ENCODE measurements around the gene CLEC5A. TPM values are rescaled to one million over a fixed set of nuclear protein-coding genes. Genes with fewer than 3 reads are reported as not detected.
"Not testable (repeated sequence)": the region's sequence is repeated elsewhere in the genome, so short reads cannot be mapped to it uniquely, and the experiment has no call there.

The CLEC5A gene
- polyA plus RNA-seq (2013): 0.07 TPM

DNA sequence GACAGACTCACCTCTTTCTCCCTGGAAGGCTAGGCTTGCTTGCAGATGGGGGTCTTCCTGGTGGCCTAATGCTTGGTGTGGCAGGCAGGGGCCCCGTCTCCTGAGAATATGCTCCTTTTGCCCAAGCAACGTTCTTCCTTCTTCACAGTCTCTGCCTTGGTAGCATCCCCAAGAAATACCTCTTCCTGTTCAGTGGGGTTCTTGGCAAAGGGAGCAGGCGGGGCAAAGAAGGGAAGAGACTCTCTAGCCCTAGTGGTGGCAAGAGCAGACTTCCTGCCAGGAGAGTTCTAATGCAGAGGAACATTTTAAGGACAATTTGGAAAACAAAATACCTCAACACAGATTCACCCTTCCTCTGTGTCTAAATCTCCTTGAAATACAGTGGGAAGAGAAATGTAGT is at the start of gene CLEC5A:
Gene CLEC5A, minus strand, starts transcription at position 179 of the 400 bp plus-strand sequence. CDS start 682 bp downstream, outside the sequence.
- H3K27me3 ChIP-seq (replicated peaks in 2 of 5; ENCODE audit: control insufficient read depth in 4 of 5, insufficient read depth in 5 of 5, low read length in 4 of 5): no peaks in the 10 kb centered on the region
- peaks cover 7 to 46% (median 13%) of the 10 kb centered on the region in 4 experiments for H3K4me1 ChIP-seq (ENCODE audit: control extremely low read depth in 1 of 4, control insufficient read depth in 4 of 4, insufficient read depth in 4 of 4, low read length in 3 of 4)
- H3K27ac ChIP-seq (ENCODE audit: insufficient read depth in 1 of 2, low read depth in 1 of 2, low read length in 2 of 2, poor library complexity in 1 of 2, severe bottlenecking in 2 of 2): no peak within 1 kb of the TSS
- DNase-seq: no peak
- H3K9me3 ChIP-seq (ENCODE audit: control extremely low read depth in 1 of 5, control insufficient read depth in 4 of 5, insufficient read depth in 2 of 5, low read depth in 1 of 5, low read length in 4 of 5): peaks cover 0 to 1% (median 0%) of the 10 kb centered on the region in 5 experiments
- ChIA-PET POLR2A (no interaction called here), CTCF (interaction anchor here (0.7 kb wide), 1 partner anchor 32 kb away, joined by 3 read pairs; no protein-coding TSS in a partner anchor)
- H3K4me3 ChIP-seq (ENCODE audit: control insufficient read depth in 1 of 7, extremely low read depth in 1 of 7, insufficient read depth in 4 of 7, low read depth in 2 of 7, low read length in 6 of 7): peak within 1 kb of the TSS in 1 of 7 experiments; percentile 39
- no peaks in the 10 kb centered on the region for H3K36me3 ChIP-seq (ENCODE audit: control insufficient read depth in 4 of 4, insufficient read depth in 4 of 4, low read length in 3 of 4)
- 60% methylated on average over 1 of the region's 3 CpGs for WGBS (ENCODE audit: insufficient coverage)

DNA sequence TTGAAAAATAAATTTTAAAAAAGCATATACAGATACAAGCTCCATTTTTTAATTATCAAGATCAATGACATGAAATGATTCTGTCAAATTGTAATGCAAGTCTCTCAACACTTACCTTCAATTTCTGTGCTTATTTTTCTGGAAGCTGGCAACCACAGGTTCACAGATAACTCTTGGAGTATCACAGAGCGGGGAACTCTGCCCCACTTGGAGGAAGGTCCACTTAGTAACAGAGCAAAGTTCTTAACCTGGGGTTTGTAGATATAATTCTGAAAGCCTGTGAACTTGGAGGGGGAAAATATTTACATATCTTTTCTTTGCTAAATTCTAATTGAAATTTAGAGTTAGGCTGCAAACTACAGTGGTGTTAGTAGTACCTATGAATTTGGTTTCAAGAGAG is 46.6 kb upstream of the CLEC5A start:
- POLR2A ChIA-PET: no interaction called here
- Histone ChIP-seq H3K36me3 (ENCODE audit: control insufficient read depth in 4 of 4, insufficient read depth in 4 of 4, low read length in 3 of 4) (no peaks in the 10 kb centered on the region), H3K27me3 (replicated peaks in 2 of 5; ENCODE audit: control insufficient read depth in 4 of 5, insufficient read depth in 5 of 5, low read length in 4 of 5) (no peaks in the 10 kb centered on the region), H3K4me1 (ENCODE audit: control extremely low read depth in 1 of 4, control insufficient read depth in 4 of 4, insufficient read depth in 4 of 4, low read length in 3 of 4) (peaks cover 0 to 24% (median 0%) of the 10 kb centered on the region in 4 experiments), H3K9me3 (ENCODE audit: control extremely low read depth in 1 of 5, control insufficient read depth in 4 of 5, insufficient read depth in 2 of 5, low read depth in 1 of 5, low read length in 4 of 5) (peaks cover 0 to 1% (median 0%) of the 10 kb centered on the region in 5 experiments), H3K27ac (ENCODE audit: insufficient read depth in 1 of 2, low read depth in 1 of 2, low read length in 2 of 2, poor library complexity in 1 of 2, severe bottlenecking in 2 of 2) (no peak overlapping the region), H3K4me3 (ENCODE audit: control insufficient read depth in 1 of 7, extremely low read depth in 1 of 7, insufficient read depth in 4 of 7, low read depth in 2 of 7, low read length in 6 of 7) (no peak overlapping the region)
- WGBS (ENCODE audit: insufficient coverage): no CpG with 5 or more reads among the region's 1 CpG
- CTCF ChIA-PET: interaction anchor here (1.1 to 1.4 kb wide), 2 partner anchors 12 to 16 kb away, joined by 3 read pairs; no protein-coding TSS in a partner anchor
- no peak for DNase-seq

DNA sequence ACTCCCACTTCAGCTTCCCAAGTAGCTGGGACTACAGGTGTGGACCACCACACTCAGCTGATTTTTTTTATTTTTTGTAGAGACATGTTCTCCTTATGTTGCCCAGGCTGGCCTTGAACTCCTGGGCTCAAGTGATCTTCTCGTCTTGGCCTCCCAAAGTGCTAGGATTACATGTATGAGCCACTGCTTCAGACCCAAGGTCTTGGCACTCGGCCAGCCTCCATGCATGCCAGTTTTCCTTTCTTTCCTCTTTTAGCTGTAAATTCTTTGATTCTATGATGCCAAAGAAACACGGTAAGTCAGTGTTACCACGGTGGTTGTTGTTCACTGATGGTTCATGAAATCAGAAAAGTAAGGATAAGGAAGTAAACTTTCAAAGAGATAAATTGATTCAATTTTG is 45.9 kb upstream of the CLEC5A start:
- no peaks in the 10 kb centered on the region for H3K27me3 ChIP-seq (replicated peaks in 2 of 5; ENCODE audit: control insufficient read depth in 4 of 5, insufficient read depth in 5 of 5, low read length in 4 of 5)
- CTCF ChIA-PET: interaction anchor here (1.1 to 1.4 kb wide), 2 partner anchors 12 to 17 kb away, joined by 3 read pairs; no protein-coding TSS in a partner anchor
- no peaks in the 10 kb centered on the region for H3K36me3 ChIP-seq (ENCODE audit: control insufficient read depth in 4 of 4, insufficient read depth in 4 of 4, low read length in 3 of 4)
- WGBS (ENCODE audit: insufficient coverage): 79% methylated on average over 3 of the region's 4 CpGs
- peaks cover 0 to 1% (median 0%) of the 10 kb centered on the region in 5 experiments for H3K9me3 ChIP-seq (ENCODE audit: control extremely low read depth in 1 of 5, control insufficient read depth in 4 of 5, insufficient read depth in 2 of 5, low read depth in 1 of 5, low read length in 4 of 5)
- no peak for DNase-seq
- H3K27ac ChIP-seq (ENCODE audit: insufficient read depth in 1 of 2, low read depth in 1 of 2, low read length in 2 of 2, poor library complexity in 1 of 2, severe bottlenecking in 2 of 2): no peak overlapping the region
- POLR2A ChIA-PET: no interaction called here
- H3K4me1 ChIP-seq (ENCODE audit: control extremely low read depth in 1 of 4, control insufficient read depth in 4 of 4, insufficient read depth in 4 of 4, low read length in 3 of 4): peaks cover 0 to 24% (median 0%) of the 10 kb centered on the region in 4 experiments
- H3K4me3 ChIP-seq (ENCODE audit: control insufficient read depth in 1 of 7, extremely low read depth in 1 of 7, insufficient read depth in 4 of 7, low read depth in 2 of 7, low read length in 6 of 7): no peak overlapping the region

DNA sequence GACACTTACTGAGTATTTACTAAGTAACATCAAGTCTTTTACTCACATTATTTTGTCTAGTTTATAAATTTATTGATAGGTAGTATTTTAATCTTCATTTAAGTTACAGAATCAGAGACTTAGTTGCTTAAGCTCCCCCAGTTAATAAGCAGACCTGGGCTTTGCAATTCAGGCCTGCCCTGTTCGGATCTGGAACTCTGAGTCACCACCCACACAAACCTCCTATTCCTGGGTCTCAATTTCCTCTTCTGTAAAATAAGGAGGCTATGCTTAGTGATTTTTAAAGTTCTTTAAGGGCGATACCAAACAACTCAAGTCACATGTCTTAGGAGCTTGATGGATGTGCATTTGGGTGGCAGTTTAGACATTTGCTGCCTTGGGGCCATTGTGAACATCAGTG is 45.4 kb upstream of the CLEC5A start:
- peaks cover 0 to 1% (median 0%) of the 10 kb centered on the region in 5 experiments for H3K9me3 ChIP-seq (ENCODE audit: control extremely low read depth in 1 of 5, control insufficient read depth in 4 of 5, insufficient read depth in 2 of 5, low read depth in 1 of 5, low read length in 4 of 5)
- peak overlapping the region in 1 of 7 experiments; percentile 2 for H3K4me3 ChIP-seq (ENCODE audit: control insufficient read depth in 1 of 7, extremely low read depth in 1 of 7, insufficient read depth in 4 of 7, low read depth in 2 of 7, low read length in 6 of 7)
- ChIA-PET CTCF (interaction anchor here (0.8 to 1.4 kb wide), 2 partner anchors 13 to 17 kb away, joined by 3 read pairs; no protein-coding TSS in a partner anchor), POLR2A (no interaction called here)
- peaks cover 0 to 24% (median 0%) of the 10 kb centered on the region in 4 experiments for H3K4me1 ChIP-seq (ENCODE audit: control extremely low read depth in 1 of 4, control insufficient read depth in 4 of 4, insufficient read depth in 4 of 4, low read length in 3 of 4)
- H3K27ac ChIP-seq (ENCODE audit: insufficient read depth in 1 of 2, low read depth in 1 of 2, low read length in 2 of 2, poor library complexity in 1 of 2, severe bottlenecking in 2 of 2): no peak overlapping the region
- H3K36me3 ChIP-seq (ENCODE audit: control insufficient read depth in 4 of 4, insufficient read depth in 4 of 4, low read length in 3 of 4): no peaks in the 10 kb centered on the region
- peak in 2 of 3 donors; percentile 13 for DNase-seq
- no peaks in the 10 kb centered on the region for H3K27me3 ChIP-seq (replicated peaks in 2 of 5; ENCODE audit: control insufficient read depth in 4 of 5, insufficient read depth in 5 of 5, low read length in 4 of 5)
- 100% methylated on average over 1 of the region's 2 CpGs for WGBS (ENCODE audit: insufficient coverage)

DNA sequence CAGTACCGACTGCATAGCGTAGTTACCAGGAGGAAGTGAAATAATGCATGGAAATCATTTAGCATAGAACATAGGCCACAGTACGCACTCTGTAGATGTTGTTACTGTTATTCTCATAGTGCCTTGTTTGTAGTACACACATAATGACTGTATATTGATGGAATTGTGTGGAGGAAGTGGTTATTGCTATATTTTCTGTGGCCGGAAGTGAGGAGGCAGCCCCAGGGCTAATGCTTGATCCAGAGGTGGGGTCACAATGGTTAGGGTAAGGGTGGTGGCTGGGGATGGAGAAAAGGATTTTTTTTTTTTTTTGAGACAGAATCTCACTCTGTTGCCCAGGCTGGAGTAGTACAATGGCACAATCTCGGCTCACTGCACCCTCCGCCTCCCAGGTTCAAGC is 44.4 kb upstream of the CLEC5A start:
- 89% methylated on average over 4 of the region's 6 CpGs for WGBS (ENCODE audit: insufficient coverage)
- Histone ChIP-seq H3K27ac (ENCODE audit: insufficient read depth in 1 of 2, low read depth in 1 of 2, low read length in 2 of 2, poor library complexity in 1 of 2, severe bottlenecking in 2 of 2) (no peak overlapping the region), H3K4me3 (ENCODE audit: control insufficient read depth in 1 of 7, extremely low read depth in 1 of 7, insufficient read depth in 4 of 7, low read depth in 2 of 7, low read length in 6 of 7) (peak overlapping the region in 1 of 7 experiments; percentile 44), H3K36me3 (ENCODE audit: control insufficient read depth in 4 of 4, insufficient read depth in 4 of 4, low read length in 3 of 4) (no peaks in the 10 kb centered on the region), H3K9me3 (ENCODE audit: control extremely low read depth in 1 of 5, control insufficient read depth in 4 of 5, insufficient read depth in 2 of 5, low read depth in 1 of 5, low read length in 4 of 5) (peaks cover 0 to 1% (median 0%) of the 10 kb centered on the region in 5 experiments), H3K27me3 (replicated peaks in 2 of 5; ENCODE audit: control insufficient read depth in 4 of 5, insufficient read depth in 5 of 5, low read length in 4 of 5) (no peaks in the 10 kb centered on the region), H3K4me1 (ENCODE audit: control extremely low read depth in 1 of 4, control insufficient read depth in 4 of 4, insufficient read depth in 4 of 4, low read length in 3 of 4) (peaks cover 0 to 24% (median 0%) of the 10 kb centered on the region in 4 experiments)
- CTCF ChIA-PET: no interaction called here
- POLR2A ChIA-PET: no interaction called here
- no peak for DNase-seq

DNA sequence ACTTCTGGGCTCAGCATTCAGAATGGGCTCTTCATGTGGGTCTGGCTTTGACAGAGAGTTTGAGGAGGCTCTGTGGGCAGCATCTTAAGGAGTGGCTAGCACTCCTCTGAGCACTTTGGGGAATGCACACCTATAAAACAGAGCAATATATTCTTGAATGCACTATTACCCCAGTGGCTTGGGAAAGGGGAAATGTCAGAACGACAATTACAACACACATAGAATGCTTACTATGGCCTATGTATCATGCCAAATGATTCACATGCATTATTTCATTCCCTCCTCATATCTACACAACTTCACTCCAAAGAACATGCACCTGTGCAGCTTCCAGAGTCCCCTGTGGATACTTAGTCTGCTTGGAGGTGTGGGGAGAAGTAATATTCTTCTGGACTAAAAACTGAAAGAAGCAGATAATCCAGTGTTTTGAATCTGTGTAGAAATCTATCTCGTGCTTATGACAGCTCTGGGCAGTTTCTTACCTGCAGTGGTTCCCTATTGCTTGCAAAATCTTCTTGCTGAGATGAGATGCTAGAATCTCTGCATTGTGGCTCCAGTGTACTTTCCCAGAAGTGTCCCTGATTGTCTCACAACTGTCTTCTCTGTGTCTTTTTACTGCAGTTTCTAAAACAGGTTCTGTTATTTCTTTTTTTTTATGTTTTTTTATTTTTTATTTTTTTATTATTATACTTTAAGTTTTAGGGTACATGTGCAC is 43.4 kb upstream of the CLEC5A start:
- CTCF ChIA-PET: no interaction called here
- WGBS (ENCODE audit: insufficient coverage): 100% methylated on average over 1 of the region's 2 CpGs
- POLR2A ChIA-PET: no interaction called here

DNA sequence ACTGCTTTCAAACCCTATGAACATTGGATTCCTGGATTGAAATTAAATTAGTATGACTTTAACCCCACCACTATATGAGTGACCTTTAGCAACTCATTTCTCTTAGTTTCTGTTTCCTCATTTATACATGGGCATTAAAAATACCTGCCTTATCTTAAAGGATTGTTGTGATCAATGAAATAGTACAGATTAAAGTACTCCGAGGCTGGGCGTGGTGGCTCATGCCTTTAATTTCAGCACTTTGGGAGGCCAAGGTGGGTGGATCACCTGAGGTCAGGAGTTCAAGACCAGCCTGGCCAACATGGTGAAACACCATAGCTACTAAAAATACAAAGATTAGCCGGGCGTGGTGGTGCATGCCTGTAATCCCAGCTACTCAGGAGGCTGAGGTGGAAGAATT is 41.0 kb upstream of the CLEC5A start:
- H3K27ac ChIP-seq (ENCODE audit: insufficient read depth in 1 of 2, low read depth in 1 of 2, low read length in 2 of 2, poor library complexity in 1 of 2, severe bottlenecking in 2 of 2); H3K27me3 ChIP-seq (replicated peaks in 2 of 5; ENCODE audit: control insufficient read depth in 4 of 5, insufficient read depth in 5 of 5, low read length in 4 of 5); DNase-seq; H3K4me3 ChIP-seq (ENCODE audit: control insufficient read depth in 1 of 7, extremely low read depth in 1 of 7, insufficient read depth in 4 of 7, low read depth in 2 of 7, low read length in 6 of 7); H3K9me3 ChIP-seq (ENCODE audit: control extremely low read depth in 1 of 5, control insufficient read depth in 4 of 5, insufficient read depth in 2 of 5, low read depth in 1 of 5, low read length in 4 of 5); POLR2A ChIA-PET; H3K36me3 ChIP-seq (ENCODE audit: control insufficient read depth in 4 of 4, insufficient read depth in 4 of 4, low read length in 3 of 4): not testable (repeated sequence)
- WGBS (ENCODE audit: insufficient coverage): 100% methylated on average over 2 of the region's 4 CpGs
- peaks cover 0 to 24% (median 0%) of the 10 kb centered on the region in 4 experiments for H3K4me1 ChIP-seq (ENCODE audit: control extremely low read depth in 1 of 4, control insufficient read depth in 4 of 4, insufficient read depth in 4 of 4, low read length in 3 of 4)
- CTCF ChIA-PET: interaction anchor here (1.5 kb wide), 1 partner anchor 18 kb away, joined by 3 read pairs; no protein-coding TSS in a partner anchor

More for the DNA sequence above, 43.4 kb upstream of the CLEC5A start:
- no peak overlapping the region for H3K27ac ChIP-seq (ENCODE audit: insufficient read depth in 1 of 2, low read depth in 1 of 2, low read length in 2 of 2, poor library complexity in 1 of 2, severe bottlenecking in 2 of 2)
- H3K36me3 ChIP-seq (ENCODE audit: control insufficient read depth in 4 of 4, insufficient read depth in 4 of 4, low read length in 3 of 4): no peaks in the 10 kb centered on the region
- DNase-seq: no peak
- no peaks in the 10 kb centered on the region for H3K27me3 ChIP-seq (replicated peaks in 2 of 5; ENCODE audit: control insufficient read depth in 4 of 5, insufficient read depth in 5 of 5, low read length in 4 of 5)
- H3K4me3 ChIP-seq (ENCODE audit: control insufficient read depth in 1 of 7, extremely low read depth in 1 of 7, insufficient read depth in 4 of 7, low read depth in 2 of 7, low read length in 6 of 7): peak overlapping the region in 1 of 7 experiments; percentile 43
- peaks cover 0 to 24% (median 0%) of the 10 kb centered on the region in 4 experiments for H3K4me1 ChIP-seq (ENCODE audit: control extremely low read depth in 1 of 4, control insufficient read depth in 4 of 4, insufficient read depth in 4 of 4, low read length in 3 of 4)
- peaks cover 0 to 1% (median 0%) of the 10 kb centered on the region in 5 experiments for H3K9me3 ChIP-seq (ENCODE audit: control extremely low read depth in 1 of 5, control insufficient read depth in 4 of 5, insufficient read depth in 2 of 5, low read depth in 1 of 5, low read length in 4 of 5)

Data from common myeloid progenitor, CD34-positive (primary cell).